GM15510 (cell line): Measurements from ENCODE around the gene TMEM145.
A peak's percentile ranks its signal among the peaks of the same experiment; 100 is the strongest.

Source experiments
- POLR2A ChIP-seq: IDR thresholded peaks from 3 replicates; pipeline ENCODE4 v1.6.1; 2011; ENCODE audit warnings: borderline replicate concordance; ENCODE audit not compliant: insufficient read length; ENCODE audit errors: extremely low read depth

Gene TMEM145

GRCh38 chr19:42315024-42315423 is 1.9 kb downstream of the TMEM145 start:
- no peak for TF ChIP-seq POLR2A

- TF ChIP-seq POLR2A, result peak; percentile 50
Measured at GRCh38 chr19:42316223-42317211, 3.4 kb downstream of the TMEM145 start.

- no peak for TF ChIP-seq POLR2A
Measured at GRCh38 chr19:42317535-42317934, 4.4 kb downstream of the TMEM145 start.

- no peak for TF ChIP-seq POLR2A
Measured at GRCh38 chr19:42322305-42322704, 9.2 kb downstream of the TMEM145 start.

- TF ChIP-seq POLR2A, result no peak
Measured at GRCh38 chr19:42323473-42323851, 10.4 kb downstream of the TMEM145 start.

GRCh38 chr19:42323852-42324654 is 10.9 kb downstream of the TMEM145 start:
- TF ChIP-seq POLR2A, result no peak

GRCh38 chr19:42324655-42325307 is 11.7 kb downstream of the TMEM145 start:
- no peak for TF ChIP-seq POLR2A

- TF ChIP-seq POLR2A, result peak; percentile 76
Measured at GRCh38 chr19:42325308-42325895, 12.3 kb downstream of the TMEM145 start, which contains the start of gene MEGF8. TSS of gene MEGF8 (plus strand) at chr19:42325635. CDS start at chr19:42326244, 609 bp downstream.

GRCh38 chr19:42325896-42326771 is 13.0 kb downstream of the TMEM145 start:
- TF ChIP-seq POLR2A, result no peak

GRCh38 chr19:42326969-42327368 is 13.9 kb downstream of the TMEM145 start:
- no peak for TF ChIP-seq POLR2A

GRCh38 chr19:42327381-42327780 is 14.3 kb downstream of the TMEM145 start:
- TF ChIP-seq POLR2A, result no peak

- TF ChIP-seq POLR2A, result no peak
Measured at GRCh38 chr19:42328106-42328505, 15.0 kb downstream of the TMEM145 start.

- no peak for TF ChIP-seq POLR2A
Measured at GRCh38 chr19:42328854-42329253, 15.7 kb downstream of the TMEM145 start.
